Nephron (organoid): Measurements from ENCODE around the gene CD44.

Experiments
- H3K27ac Mint-ChIP-seq, 3 experiments: 2 replicates each; pipeline ENCODE4 v1.8.0; 2020; ENCODE audit warnings: mixed read lengths in 3 of 3, mild to moderate bottlenecking in 2 of 3, moderate library complexity in 1 of 3
- H3K27me3 Mint-ChIP-seq: 2 replicates; pipeline ENCODE4 v1.8.0; 2021; ENCODE audit warnings: low read depth, mild to moderate bottlenecking, moderate library complexity, mixed read lengths
- H3K36me3 Mint-ChIP-seq: 2 replicates; pipeline ENCODE4 v1.8.0; 2020; ENCODE audit warnings: low read depth, mixed read lengths
- H3K4me1 Mint-ChIP-seq: 2 replicates; pipeline ENCODE4 v1.8.0; 2020; ENCODE audit warnings: mixed read lengths
- H3K4me3 Mint-ChIP-seq, 3 experiments: 2 replicates each; pipeline ENCODE4 v1.8.0; 2020; ENCODE audit warnings: mild to moderate bottlenecking in 3 of 3, mixed read lengths in 3 of 3, moderate library complexity in 2 of 3
- H3K9me3 Mint-ChIP-seq: 2 replicates; pipeline ENCODE4 v1.8.0; 2020; ENCODE audit warnings: mixed read lengths
- TF ChIP-seq, protein P1 (sequence below), 3 experiments: fragments of 200-600 bp; sonication (generic); IDR thresholded peaks; one replicate each; pipeline ENCODE4 v1.5.0; 2021; ENCODE audit warnings: antibody characterized with exemption in 3 of 3; ENCODE audit not compliant: unreplicated experiment in 3 of 3

Gene CD44

DNA sequence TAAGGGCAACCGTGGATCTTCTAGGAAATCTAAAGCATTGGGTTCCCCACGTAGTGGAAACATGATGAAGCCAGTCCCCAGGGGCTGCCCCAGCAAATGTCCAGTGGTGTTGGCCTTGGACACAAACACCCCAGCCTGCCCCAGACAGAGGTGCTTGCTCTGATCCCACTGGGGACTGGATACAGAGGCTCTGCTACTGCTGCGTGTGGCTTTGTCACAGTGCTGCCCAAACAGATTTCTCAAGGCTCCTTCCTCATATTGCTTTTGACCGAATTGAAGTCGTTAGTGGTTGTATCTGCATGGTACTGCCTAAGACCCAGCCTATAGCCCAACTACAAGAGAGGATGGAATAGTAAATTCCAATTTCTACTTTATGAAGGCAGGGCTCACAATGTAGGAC is 40.1 kb upstream of the CD44 start:
- Mint-ChIP-seq H3K4me1 (peaks cover 15% of the 10 kb centered on the region), H3K4me3 (no peak overlapping the region), H3K27ac (no peak overlapping the region), H3K36me3 (no peaks in the 10 kb centered on the region), H3K9me3 (peaks cover 14% of the 10 kb centered on the region), H3K27me3 (no peaks in the 10 kb centered on the region)
- TF ChIP-seq, protein P1, sequence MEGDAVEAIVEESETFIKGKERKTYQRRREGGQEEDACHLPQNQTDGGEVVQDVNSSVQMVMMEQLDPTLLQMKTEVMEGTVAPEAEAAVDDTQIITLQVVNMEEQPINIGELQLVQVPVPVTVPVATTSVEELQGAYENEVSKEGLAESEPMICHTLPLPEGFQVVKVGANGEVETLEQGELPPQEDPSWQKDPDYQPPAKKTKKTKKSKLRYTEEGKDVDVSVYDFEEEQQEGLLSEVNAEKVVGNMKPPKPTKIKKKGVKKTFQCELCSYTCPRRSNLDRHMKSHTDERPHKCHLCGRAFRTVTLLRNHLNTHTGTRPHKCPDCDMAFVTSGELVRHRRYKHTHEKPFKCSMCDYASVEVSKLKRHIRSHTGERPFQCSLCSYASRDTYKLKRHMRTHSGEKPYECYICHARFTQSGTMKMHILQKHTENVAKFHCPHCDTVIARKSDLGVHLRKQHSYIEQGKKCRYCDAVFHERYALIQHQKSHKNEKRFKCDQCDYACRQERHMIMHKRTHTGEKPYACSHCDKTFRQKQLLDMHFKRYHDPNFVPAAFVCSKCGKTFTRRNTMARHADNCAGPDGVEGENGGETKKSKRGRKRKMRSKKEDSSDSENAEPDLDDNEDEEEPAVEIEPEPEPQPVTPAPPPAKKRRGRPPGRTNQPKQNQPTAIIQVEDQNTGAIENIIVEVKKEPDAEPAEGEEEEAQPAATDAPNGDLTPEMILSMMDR (IDR thresholded peaks at IDR 0.05; ENCODE audit: unreplicated experiment in 3 of 3): no peak

DNA sequence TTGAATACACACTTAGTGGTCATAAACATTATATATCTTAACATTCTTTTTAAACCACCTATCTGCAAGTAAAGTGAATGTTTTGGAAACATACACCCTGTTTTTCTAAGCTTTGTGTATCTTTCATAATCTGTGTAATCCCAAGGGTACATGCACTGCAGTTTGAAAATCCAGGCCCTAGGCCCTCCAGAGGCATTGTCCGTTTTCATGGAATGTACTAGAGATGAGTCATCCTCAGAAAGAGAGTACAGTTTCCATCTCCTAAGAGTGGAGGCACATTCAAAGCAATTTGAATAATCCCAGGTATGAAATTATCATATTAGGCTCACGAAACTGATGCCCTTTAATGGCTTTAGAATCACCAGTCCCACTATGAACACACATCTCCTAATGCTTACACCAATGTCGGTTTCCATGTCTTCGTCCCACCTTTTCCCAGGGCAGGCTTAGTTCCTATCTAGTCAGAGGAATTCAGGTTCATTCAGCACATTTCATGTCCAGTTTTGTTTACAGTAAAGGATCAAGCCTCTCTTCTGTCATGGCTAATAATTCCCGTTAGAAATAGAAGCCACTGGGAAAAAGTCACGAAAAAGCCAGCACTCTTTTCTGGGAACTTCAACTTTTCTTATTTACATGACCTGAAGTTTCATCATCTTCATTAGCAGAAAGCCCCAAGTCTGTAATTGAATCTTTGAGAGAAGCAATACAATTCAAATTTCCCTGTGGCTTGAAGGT is 39.5 kb upstream of the CD44 start:
- TF ChIP-seq, protein P1 (IDR thresholded peaks at IDR 0.05; ENCODE audit: unreplicated experiment in 3 of 3): no peak
- H3K27ac Mint-ChIP-seq: no peak overlapping the region
- no peaks in the 10 kb centered on the region for H3K27me3 Mint-ChIP-seq
- no peak overlapping the region for H3K4me3 Mint-ChIP-seq
- peaks cover 15% of the 10 kb centered on the region for H3K4me1 Mint-ChIP-seq
- peaks cover 12% of the 10 kb centered on the region for H3K9me3 Mint-ChIP-seq
- H3K36me3 Mint-ChIP-seq: no peaks in the 10 kb centered on the region

DNA sequence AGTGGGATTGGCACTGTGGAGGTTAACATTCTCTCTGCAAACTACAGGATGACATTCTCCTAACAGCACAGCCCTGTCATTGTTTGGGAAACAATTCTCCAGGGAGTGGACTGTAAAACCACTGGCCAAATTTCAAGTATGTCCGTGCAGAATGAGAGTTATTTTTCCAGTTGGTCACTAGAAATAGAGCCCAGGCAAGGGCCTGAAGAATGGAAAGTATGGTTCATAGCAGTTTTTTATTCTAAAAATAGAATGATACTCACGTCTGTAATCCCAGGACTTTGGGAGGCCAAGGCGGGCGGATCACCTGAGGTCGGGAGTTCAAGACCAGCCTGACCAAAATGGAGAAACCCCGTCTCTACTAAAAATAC is 39.0 kb upstream of the CD44 start:
- Mint-ChIP-seq H3K4me3 (no peak overlapping the region), H3K27ac (no peak overlapping the region), H3K36me3 (no peaks in the 10 kb centered on the region), H3K4me1 (peaks cover 15% of the 10 kb centered on the region), H3K9me3 (peaks cover 9% of the 10 kb centered on the region), H3K27me3 (no peaks in the 10 kb centered on the region)
- TF ChIP-seq, protein P1 (IDR thresholded peaks at IDR 0.05; ENCODE audit: unreplicated experiment in 3 of 3): no peak

DNA sequence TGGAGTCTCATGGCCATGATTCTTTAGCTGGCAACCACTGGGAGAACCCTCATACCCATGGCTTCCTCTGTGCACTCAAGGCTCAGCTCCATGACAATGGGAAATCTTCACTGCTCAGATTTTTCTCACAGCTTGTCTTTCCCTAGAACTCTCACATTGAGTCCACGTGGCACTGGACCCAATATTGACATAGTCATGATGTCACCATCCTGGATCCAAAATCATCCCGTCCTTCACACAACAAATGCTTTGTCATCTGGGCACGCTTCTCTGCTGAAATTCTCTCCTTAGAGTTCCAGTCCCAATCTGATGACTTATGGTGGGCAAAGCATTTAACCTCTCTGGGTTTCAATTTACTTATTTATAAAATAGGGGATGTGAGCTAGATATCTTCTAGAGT is 37.7 kb upstream of the CD44 start:
- Mint-ChIP-seq H3K9me3 (peaks cover 2% of the 10 kb centered on the region), H3K27me3 (no peaks in the 10 kb centered on the region), H3K4me1 (peaks cover 20% of the 10 kb centered on the region), H3K36me3 (no peaks in the 10 kb centered on the region), H3K27ac (no peak overlapping the region), H3K4me3 (no peak overlapping the region)
- TF ChIP-seq, protein P1 (IDR thresholded peaks at IDR 0.05; ENCODE audit: unreplicated experiment in 3 of 3): no peak

DNA sequence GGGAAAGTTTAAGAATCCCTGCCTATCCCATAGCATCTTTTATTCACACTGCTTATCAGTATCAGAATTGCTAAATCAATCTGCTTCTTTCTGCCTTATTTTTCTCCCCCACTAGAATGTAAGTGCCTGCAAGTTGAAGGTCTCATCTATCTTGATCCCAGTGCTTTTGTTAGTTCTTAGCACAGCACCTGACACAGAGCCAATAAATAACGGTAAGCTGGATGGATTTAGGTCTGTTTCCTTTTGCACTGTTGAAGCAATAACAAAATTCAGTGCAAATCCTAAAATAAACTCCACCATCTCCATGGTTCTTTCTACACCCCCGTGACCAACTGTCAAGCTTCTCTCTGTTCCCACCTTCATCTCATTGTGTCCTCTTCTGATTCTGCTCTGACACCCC is 36.7 kb upstream of the CD44 start:
- no peak overlapping the region for H3K27ac Mint-ChIP-seq
- TF ChIP-seq, protein P1 (IDR thresholded peaks at IDR 0.05; ENCODE audit: unreplicated experiment in 3 of 3): no peak
- no peaks in the 10 kb centered on the region for H3K27me3 Mint-ChIP-seq
- no peak overlapping the region for H3K4me3 Mint-ChIP-seq
- H3K9me3 Mint-ChIP-seq: no peaks in the 10 kb centered on the region
- H3K36me3 Mint-ChIP-seq: no peaks in the 10 kb centered on the region
- H3K4me1 Mint-ChIP-seq: peaks cover 20% of the 10 kb centered on the region
